ENCODE data around the gene DAD1. TPM values are rescaled to one million over a fixed set of nuclear protein-coding genes. Genes with fewer than 3 reads are reported as not detected.

DAD1 gene
- total RNA-seq, 2 experiments from 2014 or later: 117 to 154 TPM

DNA sequence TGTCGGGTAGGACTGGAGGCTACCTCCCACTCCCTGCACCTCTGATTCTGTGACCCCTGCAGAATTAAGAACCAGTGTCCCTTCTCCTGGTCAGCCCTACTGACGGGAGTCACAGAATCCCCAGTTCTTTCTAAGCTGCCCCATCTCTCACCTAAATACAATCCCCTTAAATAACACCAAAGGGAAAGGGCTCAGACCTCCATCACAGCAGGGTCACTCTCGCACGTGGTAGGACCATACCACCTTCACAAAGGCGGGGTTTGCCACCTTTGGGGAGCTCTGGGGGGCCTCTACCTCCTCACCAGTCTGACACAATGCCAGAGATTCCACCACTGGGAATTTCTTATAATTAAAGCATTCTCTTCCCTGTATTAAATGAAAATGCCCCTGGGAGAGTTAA lies 35.6 kb downstream of the DAD1 start:
- DNase-seq (ENCODE audit: low spot score): no peak
- H3K9me3 ChIP-seq (ENCODE audit: low read length): no peaks in the 10 kb centered on the region
- no peak overlapping the region for H3K4me3 ChIP-seq (ENCODE audit: low read depth, low read length, poor library complexity, severe bottlenecking)
- H3K36me3 ChIP-seq (ENCODE audit: insufficient read depth, low read length): peaks cover 42% of the 10 kb centered on the region
- TF ChIP-seq, protein P1, sequence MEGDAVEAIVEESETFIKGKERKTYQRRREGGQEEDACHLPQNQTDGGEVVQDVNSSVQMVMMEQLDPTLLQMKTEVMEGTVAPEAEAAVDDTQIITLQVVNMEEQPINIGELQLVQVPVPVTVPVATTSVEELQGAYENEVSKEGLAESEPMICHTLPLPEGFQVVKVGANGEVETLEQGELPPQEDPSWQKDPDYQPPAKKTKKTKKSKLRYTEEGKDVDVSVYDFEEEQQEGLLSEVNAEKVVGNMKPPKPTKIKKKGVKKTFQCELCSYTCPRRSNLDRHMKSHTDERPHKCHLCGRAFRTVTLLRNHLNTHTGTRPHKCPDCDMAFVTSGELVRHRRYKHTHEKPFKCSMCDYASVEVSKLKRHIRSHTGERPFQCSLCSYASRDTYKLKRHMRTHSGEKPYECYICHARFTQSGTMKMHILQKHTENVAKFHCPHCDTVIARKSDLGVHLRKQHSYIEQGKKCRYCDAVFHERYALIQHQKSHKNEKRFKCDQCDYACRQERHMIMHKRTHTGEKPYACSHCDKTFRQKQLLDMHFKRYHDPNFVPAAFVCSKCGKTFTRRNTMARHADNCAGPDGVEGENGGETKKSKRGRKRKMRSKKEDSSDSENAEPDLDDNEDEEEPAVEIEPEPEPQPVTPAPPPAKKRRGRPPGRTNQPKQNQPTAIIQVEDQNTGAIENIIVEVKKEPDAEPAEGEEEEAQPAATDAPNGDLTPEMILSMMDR (conservative IDR thresholded peaks at IDR 0.05; ENCODE audit: low read length): no peak
- no peak for TF ChIP-seq EZH2phosphoT487 (IDR thresholded peaks at IDR 0.05; ENCODE audit: borderline replicate concordance, low read depth, low read length)
- H2AFZ ChIP-seq (ENCODE audit: low read length): no peak overlapping the region
- ChIA-PET POLR2A (interaction anchor here (1.0 to 3.2 kb wide), 5 partner anchors 20 to 75 kb away, joined by 4 to 24 read pairs (median 9); no protein-coding TSS in a partner anchor), CTCF (ENCODE audit: unreplicated experiment) (interaction anchor here (1.0 to 1.3 kb wide), 2 partner anchors 22 to 119 kb away, joined by 3 to 5 read pairs; no protein-coding TSS in a partner anchor)
- no peak overlapping the region for H3K4me2 ChIP-seq (ENCODE audit: low read length)
- peak overlapping the region; percentile 97 for H3K27ac ChIP-seq (ENCODE audit: low read depth, low read length, poor library complexity, severe bottlenecking)
- H3K79me2 ChIP-seq (ENCODE audit: insufficient read depth, low read depth, low read length): no peaks in the 10 kb centered on the region
- H3K9me2 ChIP-seq (ENCODE audit: insufficient read depth, low read length): no peaks in the 10 kb centered on the region
- no TSS peak for BruUV-seq (replicated peaks)
- no peaks in the 10 kb centered on the region for H4K20me1 ChIP-seq (ENCODE audit: insufficient read depth, low read length)
- H3K4me1 ChIP-seq (ENCODE audit: insufficient read depth, low read length, poor library complexity, severe bottlenecking): peaks cover 94% of the 10 kb centered on the region
- intact Hi-C loops (cut with micrococcal nuclease; ENCODE audit: unreplicated experiment): no loop called here

DNA sequence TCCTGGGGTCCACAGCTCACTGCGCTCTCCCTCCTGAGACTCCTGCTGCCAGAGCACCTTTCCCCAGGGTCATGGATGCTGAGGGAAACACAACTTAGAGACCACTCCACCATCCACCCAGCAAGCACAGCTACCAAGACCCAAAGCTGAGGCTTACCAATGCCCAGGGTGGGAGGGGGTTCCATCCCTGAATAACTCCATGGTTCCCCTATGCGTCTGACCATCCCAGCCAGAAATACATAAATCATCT lies 36.3 kb downstream of the DAD1 start:
- H3K9me3 ChIP-seq (ENCODE audit: low read length): no peaks in the 10 kb centered on the region
- no peak for DNase-seq (ENCODE audit: low spot score)
- peaks cover 87% of the 10 kb centered on the region for H3K4me1 ChIP-seq (ENCODE audit: insufficient read depth, low read length, poor library complexity, severe bottlenecking)
- peaks cover 48% of the 10 kb centered on the region for H3K36me3 ChIP-seq (ENCODE audit: insufficient read depth, low read length)
- peak overlapping the region; percentile 97 for H3K27ac ChIP-seq (ENCODE audit: low read depth, low read length, poor library complexity, severe bottlenecking)
- no peak overlapping the region for H3K4me3 ChIP-seq (ENCODE audit: low read depth, low read length, poor library complexity, severe bottlenecking)
- no peaks in the 10 kb centered on the region for H3K9me2 ChIP-seq (ENCODE audit: insufficient read depth, low read length)
- H4K20me1 ChIP-seq (ENCODE audit: insufficient read depth, low read length): no peaks in the 10 kb centered on the region
- intact Hi-C loops (cut with micrococcal nuclease; ENCODE audit: unreplicated experiment): no loop called here
- no peak for TF ChIP-seq EZH2phosphoT487 (IDR thresholded peaks at IDR 0.05; ENCODE audit: borderline replicate concordance, low read depth, low read length)
- TF ChIP-seq, protein P1 (conservative IDR thresholded peaks at IDR 0.05; ENCODE audit: low read length): no peak
- CTCF ChIA-PET (ENCODE audit: unreplicated experiment): interaction anchor here (0.5 to 1.3 kb wide), 4 partner anchors 19 to 279 kb away, joined by 3 to 5 read pairs (median 3); no protein-coding TSS in a partner anchor
- BruUV-seq (replicated peaks): no TSS peak
- H3K4me2 ChIP-seq (ENCODE audit: low read length): no peak overlapping the region
- H2AFZ ChIP-seq (ENCODE audit: low read length): no peak overlapping the region
- POLR2A ChIA-PET: interaction anchor here (0.8 to 3.2 kb wide), 9 partner anchors 12 to 162 kb away, joined by 3 to 24 read pairs (median 6); no protein-coding TSS in a partner anchor
- H3K79me2 ChIP-seq (ENCODE audit: insufficient read depth, low read depth, low read length): no peaks in the 10 kb centered on the region

DNA sequence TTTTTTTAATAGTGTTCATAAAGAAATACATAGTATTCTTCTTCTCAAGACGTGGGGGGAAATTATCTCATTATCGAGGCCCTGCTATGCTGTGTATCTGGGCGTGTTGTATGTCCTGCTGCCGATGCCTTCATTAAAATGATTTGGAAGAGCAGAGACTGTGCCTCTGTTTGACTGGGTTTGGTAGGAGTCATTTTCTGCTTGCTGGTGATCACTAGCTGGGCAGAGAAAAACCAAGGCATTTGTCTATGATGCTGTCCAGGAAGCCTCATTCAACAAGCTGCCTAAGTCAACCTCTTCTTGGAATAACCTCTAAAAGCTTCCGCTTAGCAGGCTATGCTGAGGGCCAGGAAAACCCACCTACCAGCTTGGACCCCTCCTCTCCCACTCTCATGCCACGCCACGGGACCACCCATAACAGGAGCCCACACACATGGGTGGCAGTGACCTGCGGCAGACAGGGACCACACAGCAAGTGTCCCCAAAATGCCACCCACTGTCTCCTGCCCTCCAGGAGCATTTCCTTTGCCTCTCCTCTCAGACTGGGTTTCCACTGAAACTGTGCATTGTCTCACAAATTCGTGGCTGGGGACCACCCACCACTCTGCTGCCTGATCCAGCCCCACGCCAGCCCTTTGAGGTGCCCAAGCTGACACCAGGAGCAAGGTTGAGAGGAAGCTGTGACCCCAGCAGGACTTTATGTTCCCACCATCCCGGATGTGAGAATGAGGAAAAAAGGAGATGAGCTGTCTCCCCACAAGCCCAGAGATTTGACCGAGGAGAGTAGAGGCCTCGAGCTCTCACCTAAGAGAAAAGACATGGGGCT lies 36.8 kb downstream of the DAD1 start:
- DNase-seq (ENCODE audit: low spot score): no peak
- no TSS peak for BruUV-seq (replicated peaks)
- Histone ChIP-seq H3K36me3 (ENCODE audit: insufficient read depth, low read length) (peaks cover 48% of the 10 kb centered on the region), H3K9me2 (ENCODE audit: insufficient read depth, low read length) (no peaks in the 10 kb centered on the region), H3K4me1 (ENCODE audit: insufficient read depth, low read length, poor library complexity, severe bottlenecking) (peaks cover 82% of the 10 kb centered on the region), H3K4me3 (ENCODE audit: low read depth, low read length, poor library complexity, severe bottlenecking) (no peak overlapping the region), H4K20me1 (ENCODE audit: insufficient read depth, low read length) (no peaks in the 10 kb centered on the region), H3K79me2 (ENCODE audit: insufficient read depth, low read depth, low read length) (no peaks in the 10 kb centered on the region), H2AFZ (ENCODE audit: low read length) (no peak overlapping the region), H3K9me3 (ENCODE audit: low read length) (no peaks in the 10 kb centered on the region), H3K4me2 (ENCODE audit: low read length) (no peak overlapping the region), H3K27ac (ENCODE audit: low read depth, low read length, poor library complexity, severe bottlenecking) (peak overlapping the region; percentile 97)
- CTCF ChIA-PET (ENCODE audit: unreplicated experiment): interaction anchor here (0.5 to 1.3 kb wide), 6 partner anchors 18 to 280 kb away, joined by 3 to 5 read pairs (median 4); no protein-coding TSS in a partner anchor
- intact Hi-C loops (cut with micrococcal nuclease; ENCODE audit: unreplicated experiment): no loop called here
- POLR2A ChIA-PET: interaction anchor here (0.8 to 3.2 kb wide), 11 partner anchors 10 to 161 kb away, joined by 3 to 24 read pairs (median 5); no protein-coding TSS in a partner anchor
- TF ChIP-seq EZH2phosphoT487 (IDR thresholded peaks at IDR 0.05; ENCODE audit: borderline replicate concordance, low read depth, low read length): no peak
- TF ChIP-seq, protein P1 (conservative IDR thresholded peaks at IDR 0.05; ENCODE audit: low read length): no peak

Measured in OCI-LY7 (cell line).